HFFc6 (cell line): ENCODE measurements around the gene ASB13. TPM values are rescaled to one million over a fixed set of nuclear protein-coding genes. Genes with fewer than 3 reads are reported as not detected.
A peak's percentile ranks its signal among the peaks of the same experiment; 100 is the strongest.

Experiments
- DNase-seq: peaks from one replicate; pipeline ENCODE4 v3.0.0-alpha.2; 2018
- H3K27ac Mint-ChIP-seq: 2 replicates; pipeline ENCODE4 v1.8.0; 2020; ENCODE audit warnings: mild to moderate bottlenecking, mixed read lengths
- H3K27me3 Mint-ChIP-seq: 2 replicates; pipeline ENCODE4 v1.8.0; 2021; ENCODE audit warnings: mild to moderate bottlenecking, moderate library complexity, mixed read lengths; ENCODE audit not compliant: insufficient read depth
- H3K36me3 Mint-ChIP-seq: 2 replicates; pipeline ENCODE4 v1.8.0; 2021; ENCODE audit warnings: low read depth, mixed read lengths
- H3K4me1 Mint-ChIP-seq: 2 replicates; pipeline ENCODE4 v1.8.0; 2020; ENCODE audit warnings: low read depth, mixed read lengths
- H3K4me3 Mint-ChIP-seq: 2 replicates; pipeline ENCODE4 v1.8.0; 2020; ENCODE audit warnings: mild to moderate bottlenecking, moderate library complexity, mixed read lengths
- H3K9me3 Mint-ChIP-seq: 2 replicates; pipeline ENCODE4 v1.8.0; 2020; ENCODE audit warnings: mild to moderate bottlenecking, mixed read lengths
- total RNA-seq, 6 experiments: library from RNA; stranded (reverse); fragmentation: NEBNext Ultra II Directional; extraction: Animal tissue kit (Norgen Biotek cat#: 25700); gene quantifications; 2 replicates in 1 of 6; 3 replicates in 5 of 6; pipeline ENCODE4 v1.2.3, GENCODE V29; 2021
- TF ChIP-seq, protein P1 (sequence below): fragments of 200-600 bp; sonication (generic); IDR thresholded peaks from 2 replicates; pipeline ENCODE4 v1.5.0; 2021; ENCODE audit warnings: antibody characterized with exemption, mild to moderate bottlenecking

The ASB13 gene
- total RNA-seq, 6 experiments from 2014 or later, result 7.8 to 10.1 (median 9.1) TPM

- H3K36me3 Mint-ChIP-seq, result peaks cover 10% of the 10 kb centered on the region; the same call in 1 of the 2 replicates
- no peak overlapping the region for H3K4me3 Mint-ChIP-seq
- no peak for DNase-seq
- peaks cover 2% of the 10 kb centered on the region for H3K27me3 Mint-ChIP-seq
- TF ChIP-seq, protein P1, sequence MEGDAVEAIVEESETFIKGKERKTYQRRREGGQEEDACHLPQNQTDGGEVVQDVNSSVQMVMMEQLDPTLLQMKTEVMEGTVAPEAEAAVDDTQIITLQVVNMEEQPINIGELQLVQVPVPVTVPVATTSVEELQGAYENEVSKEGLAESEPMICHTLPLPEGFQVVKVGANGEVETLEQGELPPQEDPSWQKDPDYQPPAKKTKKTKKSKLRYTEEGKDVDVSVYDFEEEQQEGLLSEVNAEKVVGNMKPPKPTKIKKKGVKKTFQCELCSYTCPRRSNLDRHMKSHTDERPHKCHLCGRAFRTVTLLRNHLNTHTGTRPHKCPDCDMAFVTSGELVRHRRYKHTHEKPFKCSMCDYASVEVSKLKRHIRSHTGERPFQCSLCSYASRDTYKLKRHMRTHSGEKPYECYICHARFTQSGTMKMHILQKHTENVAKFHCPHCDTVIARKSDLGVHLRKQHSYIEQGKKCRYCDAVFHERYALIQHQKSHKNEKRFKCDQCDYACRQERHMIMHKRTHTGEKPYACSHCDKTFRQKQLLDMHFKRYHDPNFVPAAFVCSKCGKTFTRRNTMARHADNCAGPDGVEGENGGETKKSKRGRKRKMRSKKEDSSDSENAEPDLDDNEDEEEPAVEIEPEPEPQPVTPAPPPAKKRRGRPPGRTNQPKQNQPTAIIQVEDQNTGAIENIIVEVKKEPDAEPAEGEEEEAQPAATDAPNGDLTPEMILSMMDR, result no peak
- H3K4me1 Mint-ChIP-seq, result peaks cover 10% of the 10 kb centered on the region
- no peak overlapping the region for H3K27ac Mint-ChIP-seq
- H3K9me3 Mint-ChIP-seq, result no peaks in the 10 kb centered on the region
Observed at GRCh38 chr10:5603091-5603847, 63.1 kb downstream of the ASB13 start.

DNA sequence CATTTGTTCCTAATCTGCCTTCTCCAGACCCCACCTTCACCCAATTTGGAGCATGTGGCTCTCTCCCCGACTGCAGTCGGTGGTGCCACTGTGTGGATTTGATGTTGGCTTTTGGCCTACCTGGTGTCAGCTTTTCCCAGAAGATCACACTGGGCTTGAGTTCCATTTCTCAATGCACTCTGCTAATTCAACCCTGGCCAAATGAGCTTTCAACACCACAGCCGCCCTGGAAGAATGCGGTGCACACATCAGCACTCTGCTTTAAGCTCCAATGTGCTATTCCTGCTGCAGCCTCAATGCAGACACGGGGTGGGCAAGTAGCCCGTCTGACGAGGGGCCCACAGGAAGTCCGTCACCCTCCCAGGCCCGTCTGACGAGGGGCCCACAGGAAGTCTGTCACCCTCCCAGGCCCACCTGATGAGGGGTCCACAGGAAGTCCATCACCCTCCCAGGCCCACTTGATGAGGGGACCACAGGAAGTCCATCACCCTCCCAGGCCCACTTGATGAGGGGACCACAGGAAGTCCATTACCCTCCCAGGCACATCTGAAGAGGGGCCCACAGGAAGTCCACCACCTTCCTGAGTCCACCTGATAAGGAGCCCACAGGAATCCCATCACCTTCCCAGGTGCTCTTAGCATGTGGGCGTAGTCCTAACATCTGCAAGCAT is 64.4 kb downstream of the ASB13 start:
- Mint-ChIP-seq H3K4me1 (peaks cover 22% of the 10 kb centered on the region), H3K27ac (no peak overlapping the region), H3K9me3 (no peaks in the 10 kb centered on the region), H3K36me3 (peaks cover 10% of the 10 kb centered on the region; the same call in 1 of the 2 replicates), H3K4me3 (no peak overlapping the region), H3K27me3 (peaks cover 2% of the 10 kb centered on the region)
- no peak for DNase-seq
- TF ChIP-seq, protein P1, result no peak

DNA sequence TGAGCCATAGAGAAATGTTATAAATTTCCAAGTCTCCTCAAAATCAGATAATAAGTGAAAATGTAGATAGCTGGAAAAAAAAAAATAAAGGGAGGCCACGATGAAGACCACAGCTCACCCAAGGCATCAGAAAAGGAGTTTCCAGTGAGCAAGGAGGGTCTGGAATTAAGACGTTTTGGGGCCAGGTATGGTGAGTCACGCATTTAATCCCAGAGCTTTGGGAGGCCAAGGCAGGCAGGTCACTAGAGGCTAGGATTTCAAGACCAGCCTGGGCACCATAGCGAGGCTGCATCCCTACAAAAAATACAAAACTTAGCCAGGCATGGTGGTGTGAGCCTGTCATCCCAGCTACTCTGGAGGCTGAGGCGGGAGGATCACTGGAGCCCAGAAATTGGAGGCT is 65.5 kb downstream of the ASB13 start:
- Mint-ChIP-seq H3K36me3 (peaks cover 10% of the 10 kb centered on the region; the same call in 1 of the 2 replicates), H3K9me3 (no peaks in the 10 kb centered on the region), H3K4me1 (peaks cover 32% of the 10 kb centered on the region), H3K27ac (no peak overlapping the region), H3K27me3 (peaks cover 2% of the 10 kb centered on the region), H3K4me3 (no peak overlapping the region)
- no peak for DNase-seq
- TF ChIP-seq, protein P1, result no peak

GRCh38 chr10:5599613-5600520 is 66.5 kb downstream of the ASB13 start:
- H3K36me3 Mint-ChIP-seq, result peaks cover 10% of the 10 kb centered on the region; the same call in 1 of the 2 replicates
- no peak overlapping the region for H3K27ac Mint-ChIP-seq
- H3K4me1 Mint-ChIP-seq, result peaks cover 43% of the 10 kb centered on the region
- TF ChIP-seq, protein P1, result no peak
- H3K27me3 Mint-ChIP-seq, result peaks cover 2% of the 10 kb centered on the region
- DNase-seq, result no peak
- no peak overlapping the region for H3K4me3 Mint-ChIP-seq
- H3K9me3 Mint-ChIP-seq, result no peaks in the 10 kb centered on the region

- Mint-ChIP-seq H3K9me3 (no peaks in the 10 kb centered on the region), H3K4me1 (peaks cover 59% of the 10 kb centered on the region), H3K27me3 (no peaks in the 10 kb centered on the region; the same call in 1 of the 2 replicates), H3K4me3 (no peak overlapping the region), H3K27ac (peak overlapping the region; percentile 98; the same call in 1 of the 2 replicates), H3K36me3 (peaks cover 6% of the 10 kb centered on the region; the same call in 1 of the 2 replicates)
- TF ChIP-seq, protein P1, result no peak
- DNase-seq, result no peak
Observed at GRCh38 chr10:5598085-5598690, 68.2 kb downstream of the ASB13 start.
